ENCODE data around the gene TAF11L4.
"Not testable (repeated sequence)": the region's sequence is repeated elsewhere in the genome, so short reads cannot be mapped to it uniquely, and the experiment has no call there.

GRCh38 chr5:17524935-17525334, 3.3 kb downstream of the TAF11L4 start, which contains the start of gene TAF11L5:
- not testable (repeated sequence) for TF ChIP-seq CTCF (conservative IDR thresholded peaks at IDR 0.05 in 1 of 2, IDR thresholded peaks at IDR 0.05 in 1 of 2; ENCODE audit: low read depth in 1 of 2, low read length in 2 of 2); EZH2 (IDR thresholded peaks at IDR 0.05; ENCODE audit: low read length, missing control alignments)
